AG04449 (cell line): ENCODE results near the gene KLHL29.
"Not testable (repeated sequence)": the region's sequence is repeated elsewhere in the genome, so short reads cannot be mapped to it uniquely, and the experiment has no call there.

Source experiments
- CTCF ChIA-PET: fragments of 350-600 bp; formaldehyde crosslinking; extraction: SDS; loops from one replicate; lab custom pipeline; 2021; ENCODE audit warnings: antibody characterized with exemption; lab: Yijun Ruan, JAX
- POLR2A ChIA-PET: fragments of 400-600, 350-600 bp; formaldehyde crosslinking; extraction: SDS; loops from one replicate; lab custom pipeline; 2020; ENCODE audit warnings: antibody characterized with exemption, inconsistent platforms; lab: Yijun Ruan, JAX
- DNase-seq: peaks from one replicate; pipeline ENCODE4 v3.0.0-alpha.2; 2010; ENCODE audit warnings: low read depth, low spot score
- H3K4me3 ChIP-seq: 2 replicates; pipeline ENCODE4 v1.5.1; 2011; ENCODE audit warnings: low read depth, mild to moderate bottlenecking, control low read depth, low read length
- TF ChIP-seq, protein P1 (sequence below): IDR thresholded peaks from one replicate; pipeline ENCODE4 v1.5.1; 2011; ENCODE audit warnings: mild to moderate bottlenecking, moderate library complexity, low read length, control low read depth, inconsistent platforms; ENCODE audit not compliant: insufficient read depth; ENCODE audit errors: missing control alignments

Gene KLHL29

DNA sequence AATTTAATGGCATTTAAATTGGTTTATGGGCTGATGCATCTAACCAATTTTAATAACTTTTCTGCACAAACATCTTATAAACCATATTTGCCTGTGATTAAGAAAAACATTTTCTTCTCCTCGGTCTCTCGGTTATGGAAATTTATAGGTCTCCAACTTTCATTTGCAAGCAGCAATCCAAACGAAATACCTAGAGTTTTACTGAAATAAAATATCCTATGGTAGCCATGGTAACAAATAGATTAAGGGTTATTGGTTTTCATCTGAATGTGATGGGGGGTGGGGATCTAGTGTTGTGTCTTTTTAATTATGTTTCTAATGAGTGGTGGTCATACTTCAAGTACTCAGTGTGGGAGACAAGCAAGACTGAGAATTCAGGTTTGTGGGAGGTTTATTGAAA is 2.9 kb downstream of the KLHL29 start:
- TF ChIP-seq, protein P1, sequence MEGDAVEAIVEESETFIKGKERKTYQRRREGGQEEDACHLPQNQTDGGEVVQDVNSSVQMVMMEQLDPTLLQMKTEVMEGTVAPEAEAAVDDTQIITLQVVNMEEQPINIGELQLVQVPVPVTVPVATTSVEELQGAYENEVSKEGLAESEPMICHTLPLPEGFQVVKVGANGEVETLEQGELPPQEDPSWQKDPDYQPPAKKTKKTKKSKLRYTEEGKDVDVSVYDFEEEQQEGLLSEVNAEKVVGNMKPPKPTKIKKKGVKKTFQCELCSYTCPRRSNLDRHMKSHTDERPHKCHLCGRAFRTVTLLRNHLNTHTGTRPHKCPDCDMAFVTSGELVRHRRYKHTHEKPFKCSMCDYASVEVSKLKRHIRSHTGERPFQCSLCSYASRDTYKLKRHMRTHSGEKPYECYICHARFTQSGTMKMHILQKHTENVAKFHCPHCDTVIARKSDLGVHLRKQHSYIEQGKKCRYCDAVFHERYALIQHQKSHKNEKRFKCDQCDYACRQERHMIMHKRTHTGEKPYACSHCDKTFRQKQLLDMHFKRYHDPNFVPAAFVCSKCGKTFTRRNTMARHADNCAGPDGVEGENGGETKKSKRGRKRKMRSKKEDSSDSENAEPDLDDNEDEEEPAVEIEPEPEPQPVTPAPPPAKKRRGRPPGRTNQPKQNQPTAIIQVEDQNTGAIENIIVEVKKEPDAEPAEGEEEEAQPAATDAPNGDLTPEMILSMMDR = no peak
- ChIA-PET POLR2A (no interaction called here), CTCF (no interaction called here)
- DNase-seq = no peak
- no peak overlapping the region for H3K4me3 ChIP-seq

DNA sequence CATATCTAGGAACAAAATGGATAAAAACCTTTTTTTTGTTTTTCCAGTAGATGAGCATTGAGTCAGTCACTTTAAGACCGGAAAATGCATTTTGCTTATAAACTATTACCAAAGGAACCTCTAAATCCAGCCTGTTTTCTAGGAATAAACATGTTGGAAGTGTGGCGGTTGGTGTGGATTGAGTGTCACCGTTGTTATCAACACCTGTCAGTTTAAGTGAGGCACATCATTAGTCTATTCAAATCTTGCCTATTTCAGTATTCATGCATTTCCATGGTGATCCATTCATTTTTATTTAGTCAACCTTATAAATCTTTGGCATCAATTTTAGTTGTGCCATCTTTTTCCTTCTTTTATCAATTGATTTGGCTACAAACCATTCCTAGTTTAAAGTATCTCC is 3.3 kb downstream of the KLHL29 start:
- ChIA-PET POLR2A (no interaction called here), CTCF (no interaction called here)
- no peak overlapping the region for H3K4me3 ChIP-seq
- DNase-seq = no peak
- TF ChIP-seq, protein P1 = no peak

DNA sequence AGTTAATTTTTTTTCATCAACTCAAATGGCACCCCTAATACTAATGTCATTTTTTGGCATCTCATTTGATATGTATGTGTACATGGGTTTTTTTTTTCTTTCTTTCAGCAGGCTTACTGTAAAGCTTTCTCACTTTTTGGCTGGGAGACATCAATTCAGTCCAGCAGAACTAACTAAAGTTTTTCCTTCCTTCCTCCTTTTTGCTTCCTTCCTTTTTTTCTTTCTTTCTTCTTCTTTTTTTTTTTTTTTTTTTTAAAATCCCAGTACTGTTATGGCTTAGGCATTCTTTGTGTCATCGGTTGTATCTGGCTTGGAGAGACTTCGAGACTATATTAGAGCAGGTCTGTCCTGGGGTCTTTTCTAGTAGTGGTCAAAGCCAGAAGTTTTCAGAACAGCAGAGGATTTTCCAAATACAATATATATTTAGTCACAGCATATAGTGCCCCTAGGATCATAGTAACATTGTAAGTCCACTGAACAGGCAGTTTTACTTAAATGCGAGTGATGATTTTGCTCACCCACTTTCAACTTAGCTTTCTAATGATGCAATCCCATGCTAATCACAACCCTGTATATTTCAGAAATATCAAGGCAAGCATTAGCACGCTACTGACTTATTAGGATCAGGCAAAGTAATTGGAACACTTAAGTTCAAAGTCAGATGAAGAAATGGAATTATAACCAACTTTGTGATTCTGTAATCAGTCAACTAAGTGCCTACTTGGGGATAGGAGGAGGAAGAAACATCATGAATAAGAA is 4.0 kb downstream of the KLHL29 start:
- no peak overlapping the region for H3K4me3 ChIP-seq
- CTCF ChIA-PET = no interaction called here
- POLR2A ChIA-PET = no interaction called here
- DNase-seq = no peak
- TF ChIP-seq, protein P1 = no peak

DNA sequence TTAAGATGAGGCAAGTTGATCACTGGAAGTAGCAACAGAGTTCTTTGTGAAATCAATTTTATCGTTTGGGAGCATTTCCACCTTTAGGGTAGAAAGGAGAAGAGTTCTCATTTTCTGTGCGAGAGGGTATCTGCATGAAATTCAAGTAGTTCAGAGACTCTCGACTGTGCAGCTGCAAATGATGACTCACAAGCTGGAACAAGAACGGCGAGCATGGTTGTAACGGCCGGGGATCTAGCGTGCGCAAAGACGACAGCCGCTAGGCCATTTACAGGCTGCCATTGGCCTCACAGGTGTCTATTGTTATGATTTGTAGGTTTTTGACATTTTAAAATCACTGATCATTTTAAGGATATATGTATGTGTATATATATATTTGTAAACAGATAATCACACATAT is 5.2 kb downstream of the KLHL29 start:
- CTCF ChIA-PET = no interaction called here
- TF ChIP-seq, protein P1 = no peak
- no peak overlapping the region for H3K4me3 ChIP-seq
- POLR2A ChIA-PET = no interaction called here
- DNase-seq = no peak

DNA sequence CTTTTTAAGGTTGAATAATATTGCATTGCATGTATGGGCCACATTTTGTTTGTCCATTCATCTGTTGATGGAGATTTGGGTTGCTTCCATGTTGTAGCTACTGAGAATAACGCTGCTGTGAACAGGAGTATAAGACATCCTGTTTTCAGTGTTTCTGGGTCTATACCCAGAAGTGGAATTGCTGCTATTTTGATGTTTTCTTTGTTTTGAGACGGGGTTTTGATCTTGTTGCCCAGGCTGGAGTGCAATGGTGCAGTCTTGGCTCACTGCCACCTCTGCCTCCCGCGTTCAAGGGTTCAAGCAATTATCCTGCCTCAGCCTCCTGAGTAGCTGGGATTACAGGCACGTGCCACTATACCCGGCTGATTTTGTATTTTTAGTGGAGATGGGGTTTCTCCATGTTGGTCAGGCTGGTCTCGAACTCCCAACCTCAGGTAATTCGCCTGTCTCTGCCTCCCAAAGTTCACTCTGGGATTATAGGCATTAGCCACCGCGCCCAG is 6.3 kb downstream of the KLHL29 start:
- CTCF ChIA-PET, DNase-seq, POLR2A ChIA-PET, H3K4me3 ChIP-seq: not testable (repeated sequence)

DNA sequence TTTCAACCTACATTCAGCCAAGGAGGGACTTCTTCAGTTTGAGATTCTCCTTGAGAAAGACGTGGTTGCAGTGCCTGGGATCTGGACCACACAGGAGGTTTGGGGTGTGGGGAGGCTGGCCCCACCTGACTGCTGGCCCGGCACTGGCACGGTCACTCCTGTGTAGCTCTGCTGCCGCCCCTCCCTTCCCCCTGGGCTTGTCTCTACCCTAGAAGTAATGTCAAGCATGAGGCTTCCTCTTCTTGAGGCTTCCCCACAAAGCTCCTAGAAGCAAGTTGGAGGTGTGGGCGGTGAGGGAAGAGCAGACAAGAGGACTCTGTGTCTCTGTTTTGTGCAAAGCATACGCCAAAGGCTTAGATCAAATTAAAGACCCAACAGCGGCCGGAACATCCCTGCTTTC is 8.7 kb downstream of the KLHL29 start:
- no peak for DNase-seq
- ChIA-PET CTCF (interaction anchor here (1.8 kb wide), 1 partner anchor 11 kb away, joined by 5 read pairs; no protein-coding TSS in a partner anchor), POLR2A (no interaction called here)
- H3K4me3 ChIP-seq = no peak overlapping the region
- TF ChIP-seq, protein P1 = no peak

DNA sequence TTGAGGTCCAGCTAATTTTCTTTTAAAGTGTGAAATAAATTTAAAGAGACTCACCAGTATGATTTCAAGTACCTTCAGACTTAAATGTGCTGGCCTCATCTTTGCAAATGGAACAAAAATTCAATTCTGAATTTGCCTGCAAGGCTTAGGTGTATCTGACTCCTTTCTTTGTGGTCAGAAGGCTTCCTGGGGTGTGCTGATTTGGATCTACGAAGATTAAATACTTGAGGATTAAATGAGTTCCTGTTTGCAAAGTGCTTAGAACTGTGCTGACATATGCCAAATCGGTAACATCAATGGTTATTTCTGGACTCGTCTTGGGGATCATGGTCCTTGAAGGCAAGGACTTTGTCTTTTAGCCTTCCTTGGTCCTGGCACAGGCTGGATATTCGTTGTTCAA is 9.7 kb downstream of the KLHL29 start:
- H3K4me3 ChIP-seq = no peak overlapping the region
- ChIA-PET POLR2A (interaction anchor here (1.7 kb wide), 1 partner anchor 8 kb away, joined by 5 read pairs; no protein-coding TSS in a partner anchor), CTCF (no interaction called here)
- no peak for DNase-seq
- TF ChIP-seq, protein P1 = no peak
